ENCODE results near the gene AGAP3.

The AGAP3 gene

DNA sequence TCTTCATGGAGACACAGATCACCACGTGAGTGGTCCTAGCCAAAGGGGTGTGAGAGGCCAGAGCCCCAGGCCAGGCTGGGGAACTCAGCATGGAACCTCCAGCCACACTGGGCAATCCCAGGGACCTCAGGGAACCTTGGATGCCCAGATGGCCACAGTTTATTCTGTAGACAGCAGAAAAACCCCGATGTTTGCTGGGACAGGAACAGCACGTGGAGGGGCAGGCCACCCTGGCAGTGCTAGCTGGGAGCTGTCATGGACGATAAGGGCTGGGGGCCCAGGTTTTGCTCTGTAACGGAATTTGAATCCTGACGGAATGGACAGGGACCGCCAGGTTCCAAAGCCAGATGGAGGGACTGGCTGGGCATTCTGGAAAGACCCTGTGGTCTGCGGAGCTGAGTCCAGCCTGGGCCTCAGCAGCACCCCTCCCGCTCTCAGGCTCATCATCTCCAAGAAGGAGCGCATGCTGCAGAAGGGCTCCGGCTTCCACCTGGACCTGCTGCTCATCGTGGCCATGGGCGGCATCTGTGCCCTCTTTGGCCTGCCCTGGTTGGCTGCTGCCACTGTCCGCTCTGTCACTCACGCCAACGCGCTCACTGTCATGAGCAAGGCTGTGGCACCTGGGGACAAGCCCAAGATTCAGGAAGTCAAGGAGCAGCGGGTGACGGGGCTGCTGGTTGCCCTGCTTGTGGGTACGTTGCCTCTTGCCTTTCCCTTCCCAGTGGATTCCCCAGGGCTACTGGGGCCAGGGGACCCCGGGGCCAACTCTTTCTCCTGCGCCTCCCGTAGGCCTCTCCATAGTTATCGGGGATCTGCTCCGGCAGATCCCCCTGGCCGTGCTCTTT, 11.2 kb upstream of the AGAP3 start:
- DNase-seq (ENCODE audit: low read depth in 2 of 2): no peak

DNA sequence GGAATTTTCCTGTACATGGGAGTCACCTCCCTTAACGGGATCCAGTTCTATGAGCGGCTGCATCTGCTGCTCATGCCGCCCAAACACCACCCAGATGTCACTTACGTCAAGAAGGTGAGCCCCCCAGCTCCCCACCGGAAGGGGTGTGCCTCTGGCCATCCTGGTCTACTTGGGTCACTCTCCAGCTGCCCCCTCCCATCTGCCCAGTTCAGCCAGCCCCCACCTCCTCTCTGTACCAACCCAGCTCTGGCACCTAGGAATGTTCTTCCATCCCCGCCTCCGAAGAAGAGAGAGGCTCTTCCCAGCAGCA, 10.7 kb upstream of the AGAP3 start:
- DNase-seq (ENCODE audit: low read depth in 2 of 2): no peak

DNA sequence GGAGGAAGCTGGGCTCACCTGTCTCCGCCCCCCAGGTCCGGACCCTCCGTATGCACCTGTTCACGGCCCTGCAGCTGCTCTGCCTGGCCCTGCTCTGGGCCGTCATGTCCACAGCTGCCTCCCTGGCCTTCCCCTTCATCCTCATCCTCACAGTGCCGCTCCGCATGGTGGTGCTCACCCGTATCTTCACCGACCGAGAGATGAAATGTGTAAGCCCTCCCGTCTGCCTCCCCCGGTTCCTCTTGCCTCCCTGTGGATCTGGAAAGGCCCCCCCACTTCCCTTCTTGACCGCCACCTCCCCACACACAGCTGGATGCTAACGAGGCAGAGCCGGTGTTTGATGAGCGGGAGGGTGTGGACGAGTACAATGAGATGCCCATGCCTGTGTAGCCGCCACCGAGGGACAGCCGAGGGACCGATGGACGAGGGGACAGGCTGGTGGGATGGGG, 10.3 kb upstream of the AGAP3 start:
- no peak for DNase-seq (ENCODE audit: low read depth in 2 of 2)

DNA sequence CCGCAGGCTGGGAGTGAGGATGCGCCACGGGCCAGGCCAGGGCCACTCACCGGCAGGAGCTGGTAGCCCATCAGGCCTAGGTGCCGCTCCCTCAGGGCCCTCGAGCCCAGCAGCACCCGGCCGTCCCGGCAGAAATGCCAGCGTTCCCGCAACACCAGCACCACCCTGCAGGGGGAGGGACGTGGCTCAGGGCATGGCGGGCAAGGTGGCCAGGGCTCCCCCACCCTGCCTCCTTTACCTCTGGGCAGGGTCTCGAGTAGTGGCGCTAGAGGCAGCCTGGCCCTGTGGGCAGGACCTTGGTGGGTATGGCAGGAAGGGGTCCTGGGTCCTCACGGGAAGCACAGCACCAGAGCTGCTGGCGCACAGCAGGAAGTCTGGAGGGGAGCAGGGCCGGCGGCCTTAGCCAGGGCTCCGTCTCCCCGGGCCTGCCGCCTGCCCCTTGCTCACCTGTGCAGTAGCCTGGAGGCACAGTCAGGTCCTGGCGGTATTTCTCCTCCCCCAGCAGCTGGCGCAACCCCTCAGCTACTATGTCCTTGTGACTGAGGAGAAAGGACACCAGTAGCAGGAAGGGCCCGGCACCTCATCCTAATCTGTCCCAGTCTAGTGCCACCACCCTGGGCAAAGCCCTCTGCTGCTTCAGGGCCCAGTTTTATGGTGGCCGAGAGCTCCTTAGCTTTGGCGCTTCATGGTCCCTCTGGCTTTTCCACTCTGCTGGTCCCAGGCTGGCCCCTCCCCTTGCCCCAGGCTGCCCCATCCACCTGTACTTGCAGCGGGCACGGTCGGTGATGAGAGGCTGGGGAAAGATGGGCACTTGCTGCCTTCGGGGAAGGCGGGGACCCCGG, 9.2 kb upstream of the AGAP3 start:
- DNase-seq (ENCODE audit: low read depth in 2 of 2): no peak

DNA sequence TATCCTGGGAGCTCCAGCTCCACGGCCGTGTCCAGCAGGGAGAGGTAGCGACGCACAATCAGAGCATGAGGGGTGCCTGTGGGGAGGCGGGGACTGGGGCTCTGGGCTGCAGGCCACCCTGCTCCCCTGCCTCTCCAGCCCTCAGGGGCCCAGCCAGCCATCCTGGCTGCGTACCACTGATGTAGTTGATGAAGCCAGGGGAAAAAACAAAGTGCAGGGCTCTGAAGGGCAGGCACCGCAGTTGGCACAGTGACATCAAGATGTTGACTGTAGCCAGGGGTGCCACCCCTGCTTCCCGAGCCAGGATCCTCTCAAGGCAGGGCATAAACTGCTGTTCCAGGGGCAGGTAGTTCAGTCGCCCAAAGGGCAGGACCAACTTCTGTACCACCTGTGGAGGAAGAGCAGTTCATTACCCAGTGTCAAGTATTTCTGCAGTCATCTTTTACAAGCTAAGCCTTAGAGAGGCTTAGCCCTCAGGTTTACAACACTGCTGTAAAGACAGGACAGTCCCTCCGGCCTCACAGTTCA, 8.5 kb upstream of the AGAP3 start:
- DNase-seq (ENCODE audit: low read depth in 2 of 2): no peak

DNA sequence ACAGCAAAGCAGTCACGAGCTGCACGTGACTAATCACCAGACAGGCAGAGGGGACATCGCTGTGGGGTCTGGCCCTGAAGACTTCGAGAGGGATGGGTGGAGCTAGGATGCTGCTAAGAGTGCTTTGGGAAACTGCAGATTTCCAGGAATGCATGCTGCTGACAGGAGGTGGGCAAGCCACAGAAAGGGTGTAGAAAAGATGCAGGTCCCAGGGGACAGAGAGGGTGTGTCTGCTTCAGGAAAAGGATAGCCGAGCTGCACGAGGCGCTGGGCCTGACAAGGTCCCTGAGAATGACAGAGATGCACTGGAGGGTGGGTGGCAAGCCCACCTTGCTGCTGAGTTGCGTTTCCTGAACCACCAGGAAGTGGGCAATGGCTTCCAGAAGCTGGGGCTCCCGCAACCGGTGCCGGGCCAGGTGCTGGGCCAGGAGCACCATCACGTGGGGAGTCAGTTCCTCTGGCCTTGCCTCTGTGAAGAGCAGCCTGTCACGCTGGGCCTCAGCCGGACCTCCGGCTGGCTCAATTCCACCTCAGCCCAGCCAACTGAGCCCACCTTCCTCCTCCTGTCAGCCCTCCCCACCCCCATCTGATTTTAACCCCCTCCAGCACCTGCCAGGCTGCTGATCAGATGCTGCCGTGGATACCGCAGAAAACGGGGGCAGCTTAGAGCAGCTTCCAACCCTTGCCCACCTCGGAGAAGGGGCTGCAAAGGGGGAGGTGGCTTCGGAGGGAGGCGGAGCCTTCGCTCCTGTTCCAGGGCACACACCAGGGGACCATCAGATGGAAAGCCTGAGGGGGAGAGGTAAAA, 7.8 kb upstream of the AGAP3 start:
- no peak for DNase-seq (ENCODE audit: low read depth in 2 of 2)

- DNase-seq (ENCODE audit: low read depth in 2 of 2): no peak
Measured at GRCh38 chr7:151079199-151079910, 6.9 kb upstream of the AGAP3 start.

- DNase-seq (ENCODE audit: low read depth in 2 of 2): no peak
Measured at GRCh38 chr7:151080067-151080521, 6.2 kb upstream of the AGAP3 start.

DNA sequence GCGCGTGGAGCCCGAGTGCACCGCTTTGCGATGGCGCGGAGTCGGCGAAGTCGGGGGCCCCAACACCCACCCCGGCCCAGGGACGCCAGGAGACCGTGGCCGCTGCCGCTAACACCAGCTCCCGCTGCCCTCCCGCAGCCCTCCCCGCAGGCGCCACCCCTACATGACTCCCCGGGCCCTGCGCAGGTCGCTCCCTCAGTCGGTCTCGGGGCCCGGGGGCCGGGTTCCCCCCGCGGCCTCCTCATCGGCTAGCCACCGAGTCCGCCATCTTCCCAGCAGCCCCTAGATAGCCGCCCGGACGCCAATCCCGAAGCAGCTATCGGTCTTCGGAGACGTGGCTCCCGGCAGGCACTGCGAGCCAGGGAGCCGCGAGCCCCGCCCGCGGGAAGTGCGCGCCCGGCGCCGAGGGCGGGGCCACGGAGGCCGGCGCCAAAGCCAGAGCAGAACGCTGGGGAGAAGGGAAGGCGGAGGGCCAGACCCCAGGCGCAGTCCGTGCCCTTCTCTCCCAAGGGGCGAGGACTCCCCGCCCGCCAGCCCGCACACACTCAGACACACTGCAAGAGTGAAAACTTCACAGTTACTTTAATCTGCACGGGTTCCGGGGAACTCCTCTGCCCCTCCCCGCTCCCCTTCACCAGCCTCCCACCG, 5.6 kb upstream of the AGAP3 start, which contains the start of gene FASTK:
FASTK (minus strand) TSS at position 288 of the 648 bp plus-strand sequence; CDS start at position 245, 43 bp downstream.
- peak; percentile 77 to 79 for DNase-seq (ENCODE audit: low read depth in 2 of 2)

GRCh38 chr7:151081170-151082101, 4.8 kb upstream of the AGAP3 start:
- DNase-seq (ENCODE audit: low read depth in 2 of 2): no peak

DNA sequence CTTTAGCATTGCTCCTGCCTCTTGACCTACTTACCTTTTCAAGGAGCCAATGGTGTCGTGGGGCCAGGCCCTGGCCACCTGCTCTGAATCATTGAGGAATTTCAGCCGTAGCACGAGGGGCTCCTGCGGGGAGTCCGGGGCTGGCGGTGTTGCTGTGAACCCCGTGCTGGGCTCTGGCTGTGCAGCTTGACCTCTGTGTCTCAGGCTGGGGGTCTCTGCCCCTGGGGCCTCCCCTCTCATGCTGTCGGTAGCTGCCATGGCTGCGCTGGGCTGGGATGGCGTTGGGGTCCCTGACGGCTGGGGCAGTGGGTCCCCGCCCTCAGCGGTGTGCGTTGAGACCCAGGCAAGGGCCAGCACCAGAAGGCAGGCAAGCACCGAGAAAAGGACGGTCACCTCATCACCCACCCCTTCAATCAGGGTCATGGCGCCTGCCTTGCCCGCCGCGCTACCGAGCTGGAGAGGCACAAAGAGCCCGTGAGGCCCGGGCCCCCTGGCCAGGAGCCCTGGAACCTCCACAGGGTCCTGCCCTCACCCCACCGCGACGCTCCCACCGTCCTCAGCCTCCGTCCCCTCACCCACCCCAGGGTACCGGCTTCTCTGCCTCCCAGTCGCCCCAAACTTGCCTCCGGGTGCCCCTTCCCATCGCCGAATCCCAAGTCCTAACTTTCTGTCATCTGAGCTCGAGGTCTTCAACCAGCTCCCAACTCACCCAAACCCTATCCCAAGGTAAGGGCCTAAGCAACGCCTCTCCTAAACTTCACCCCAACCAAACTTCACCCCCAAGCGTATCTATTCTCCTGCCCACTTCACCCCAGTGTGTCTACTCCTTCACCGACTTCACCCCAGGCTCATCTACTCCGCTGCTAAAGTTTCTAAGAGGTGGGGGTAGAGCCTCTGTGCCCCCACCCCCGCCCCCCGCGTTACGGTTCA, 3.9 kb upstream of the AGAP3 start:
- DNase-seq (ENCODE audit: low read depth in 2 of 2): no peak

- peak; percentile 70 to 82 for DNase-seq (ENCODE audit: low read depth in 2 of 2)
Measured at GRCh38 chr7:151083071-151083823, 3.0 kb upstream of the AGAP3 start, which contains the start of gene TMUB1. Gene TMUB1, minus strand, starts transcription at chr7:151083493. Its CDS starts 930 bp downstream, at chr7:151082563.

- no peak for DNase-seq (ENCODE audit: low read depth in 2 of 2)
Measured at GRCh38 chr7:151083824-151084160, 2.5 kb upstream of the AGAP3 start.

DNA sequence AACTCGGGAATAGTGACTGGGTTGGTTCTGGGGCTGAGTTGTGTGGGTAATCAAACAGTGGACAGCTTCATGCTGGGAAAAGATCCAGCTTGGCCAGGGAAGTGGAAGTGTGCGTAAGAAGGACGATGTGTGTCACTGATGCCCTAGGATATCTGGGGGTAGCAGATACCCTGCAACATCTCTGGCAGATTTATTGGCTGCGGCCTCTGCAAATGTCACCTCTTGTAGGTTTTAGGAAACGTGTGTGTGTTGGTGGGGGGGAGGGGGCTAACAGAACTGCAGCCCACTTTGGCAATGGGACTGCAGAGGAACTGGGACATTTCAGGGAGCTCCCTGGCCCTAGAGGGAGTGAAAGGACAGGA, 965 bp upstream of the AGAP3 start:
- no peak for DNase-seq (ENCODE audit: low read depth in 2 of 2)

- no peak for DNase-seq (ENCODE audit: low read depth in 2 of 2)
Measured at GRCh38 chr7:151086802-151087244, 548 bp downstream of the AGAP3 start.

DNA sequence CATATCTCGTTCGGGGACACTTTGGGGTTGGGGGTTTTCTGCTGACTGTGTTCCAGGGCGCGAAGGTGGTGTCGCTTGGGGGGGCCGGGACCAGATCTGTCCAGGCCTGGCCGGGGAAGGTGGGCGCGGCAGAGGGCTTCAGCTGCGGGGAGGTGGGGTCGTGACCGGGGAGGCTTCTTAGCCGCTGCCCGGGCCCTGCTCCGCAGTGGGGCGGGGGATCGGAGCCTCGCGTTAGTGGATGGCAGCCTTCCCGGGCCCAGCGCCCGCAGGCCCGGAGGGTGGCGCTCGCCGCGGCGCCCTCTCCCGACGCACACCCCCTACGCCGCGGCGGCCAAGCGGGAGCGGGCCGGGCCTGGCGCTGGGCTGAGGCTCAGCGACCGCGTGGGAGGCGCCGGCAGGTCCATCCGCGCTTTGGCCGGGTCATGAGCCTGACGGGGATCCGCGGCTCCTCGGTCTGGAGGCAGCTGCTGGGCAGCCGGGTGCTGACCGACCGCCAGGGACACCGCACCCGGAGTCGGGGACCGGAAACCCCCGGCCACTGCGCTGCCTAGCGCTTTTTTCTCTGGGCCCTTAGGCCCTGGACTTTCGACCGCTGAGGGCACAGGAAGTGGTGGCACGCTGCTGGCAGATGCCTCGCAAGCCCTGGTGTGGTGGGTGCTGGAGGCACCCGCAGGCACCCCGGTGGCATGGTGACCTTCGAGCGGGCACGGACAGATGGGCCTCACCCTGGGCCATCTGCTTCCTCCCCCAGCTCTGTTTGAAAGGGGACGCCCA, 1.2 kb downstream of the AGAP3 start:
- DNase-seq (ENCODE audit: low read depth in 2 of 2): no peak
